Astrocyte (in vitro differentiated cells and primary cell): ENCODE measurements around the gene CHMP1A. TPM values are rescaled to one million over a fixed set of nuclear protein-coding genes. Genes with fewer than 3 reads are reported as not detected.

Source experiments
- DNase-seq: peaks from one replicate; pipeline ENCODE4 v3.0.0-alpha.2; 2010; ENCODE audit warnings: low read depth
- FAIRE-seq: peaks from 2 replicates; lab custom pipeline; 2011; peaks lifted over from hg19 to GRCh38; lab: Jason Lieb, UNC
- H2AFZ ChIP-seq: 2 replicates; pipeline ENCODE4 v1.6.0; 2012; ENCODE audit warnings: low read depth, low read length, inconsistent platforms
- H3K27ac ChIP-seq: 2 replicates; pipeline ENCODE4 v1.5.1; 2011; ENCODE audit warnings: low read depth, low read length, inconsistent platforms
- H3K27me3 ChIP-seq: 2 replicates; pipeline ENCODE4 v1.6.0; 2011; ENCODE audit warnings: low read length, inconsistent platforms; ENCODE audit not compliant: insufficient read depth
- H3K36me3 ChIP-seq: 2 replicates; pipeline ENCODE4 v1.5.1; 2011; ENCODE audit warnings: low read length, inconsistent platforms; ENCODE audit not compliant: insufficient read depth
- H3K4me1 ChIP-seq: 2 replicates; pipeline ENCODE4 v1.5.1; 2011; ENCODE audit warnings: low read length, inconsistent platforms; ENCODE audit not compliant: insufficient read depth
- H3K4me2 ChIP-seq: 2 replicates; pipeline ENCODE4 v1.6.0; 2012; ENCODE audit warnings: low read length, inconsistent platforms
- H3K4me3 ChIP-seq: 2 replicates; pipeline ENCODE4 v1.5.1; 2011; ENCODE audit warnings: low read depth, mild to moderate bottlenecking, low read length, inconsistent platforms; ENCODE audit not compliant: insufficient read depth
- H3K79me2 ChIP-seq: 2 replicates; pipeline ENCODE4 v1.6.0; 2012; ENCODE audit warnings: mild to moderate bottlenecking, low read length, inconsistent platforms; ENCODE audit not compliant: insufficient read depth
- H3K9ac ChIP-seq: 2 replicates; pipeline ENCODE4 v1.6.0; 2012; ENCODE audit warnings: mild to moderate bottlenecking, low read length, inconsistent platforms
- H3K9me3 ChIP-seq: 2 replicates; pipeline ENCODE4 v1.5.1; 2012; ENCODE audit warnings: low read depth, mild to moderate bottlenecking, low read length, inconsistent platforms; ENCODE audit not compliant: insufficient read depth
- H4K20me1 ChIP-seq: 2 replicates; pipeline ENCODE4 v1.6.0; 2012; ENCODE audit warnings: low read length, inconsistent platforms; ENCODE audit not compliant: insufficient read depth
- H3K27ac Mint-ChIP-seq: one replicate; pipeline ENCODE4 v1.8.0; 2021; ENCODE audit warnings: mild to moderate bottlenecking, mixed read lengths; ENCODE audit not compliant: unreplicated experiment
- H3K27me3 Mint-ChIP-seq: one replicate; pipeline ENCODE4 v1.8.0; 2021; ENCODE audit warnings: low read depth, mixed read lengths; ENCODE audit not compliant: unreplicated experiment
- H3K36me3 Mint-ChIP-seq: one replicate; pipeline ENCODE4 v1.8.0; 2021; ENCODE audit warnings: low read depth, mixed read lengths; ENCODE audit not compliant: unreplicated experiment
- H3K4me1 Mint-ChIP-seq: one replicate; pipeline ENCODE4 v1.8.0; 2021; ENCODE audit warnings: low read depth, mixed read lengths; ENCODE audit not compliant: unreplicated experiment
- H3K4me3 Mint-ChIP-seq: one replicate; pipeline ENCODE4 v1.8.0; 2021; ENCODE audit warnings: mild to moderate bottlenecking, moderate library complexity, mixed read lengths; ENCODE audit not compliant: unreplicated experiment
- H3K9me3 Mint-ChIP-seq: one replicate; pipeline ENCODE4 v1.8.0; 2021; ENCODE audit warnings: mild to moderate bottlenecking, mixed read lengths; ENCODE audit not compliant: unreplicated experiment
- CTCF ChIP-seq: IDR thresholded peaks from 2 replicates; pipeline ENCODE4 v1.5.1; 2011; ENCODE audit warnings: low read depth, mild to moderate bottlenecking, inconsistent platforms, low read length, moderate library complexity; ENCODE audit not compliant: insufficient read depth
- EZH2 ChIP-seq: IDR thresholded peaks from 2 replicates; pipeline ENCODE4 v1.6.1; 2012; ENCODE audit warnings: mild to moderate bottlenecking, low read length, inconsistent platforms; ENCODE audit not compliant: insufficient read depth
- total RNA-seq: library from RNA; stranded (reverse); gene quantifications from 2 replicates; pipeline ENCODE4 v1.2.1, GENCODE V29; 2021

Gene CHMP1A
- total RNA-seq, 1 donor from 2014 or later = 85.7 TPM

- Histone ChIP-seq H3K4me2 (no peak overlapping the region), H4K20me1 (peaks cover 39% of the 10 kb centered on the region), H3K9ac (no peak overlapping the region), H3K4me3 (no peak overlapping the region), H3K79me2 (peaks cover 5% of the 10 kb centered on the region), H3K27ac (no peak overlapping the region), H3K36me3 (peaks cover 12% of the 10 kb centered on the region), H3K27me3 (no peaks in the 10 kb centered on the region), H3K4me1 (no peaks in the 10 kb centered on the region), H3K9me3 (no peaks in the 10 kb centered on the region), H2AFZ (no peak overlapping the region)
- H3K27ac Mint-ChIP-seq = no peak overlapping the region
- H3K4me1 Mint-ChIP-seq = no peaks in the 10 kb centered on the region
- peaks cover 15% of the 10 kb centered on the region for H3K36me3 Mint-ChIP-seq
- no peaks in the 10 kb centered on the region for H3K9me3 Mint-ChIP-seq
- no peak overlapping the region for H3K4me3 Mint-ChIP-seq
- DNase-seq (no peak), FAIRE-seq (no peak)
- H3K27me3 Mint-ChIP-seq = no peaks in the 10 kb centered on the region
- TF ChIP-seq EZH2 (no peak), CTCF (no peak)
Observed at GRCh38 chr16:89693931-89694783, 36.6 kb upstream of the CHMP1A start.

- H3K4me3 ChIP-seq = no peak overlapping the region
- H3K27ac ChIP-seq = no peak overlapping the region
- H3K36me3 ChIP-seq = peaks cover 12% of the 10 kb centered on the region
- H3K27ac Mint-ChIP-seq = no peak overlapping the region
- no peak overlapping the region for H3K4me2 ChIP-seq
- no peak overlapping the region for H3K9ac ChIP-seq
- H3K4me3 Mint-ChIP-seq = no peak overlapping the region
- H3K9me3 ChIP-seq = no peaks in the 10 kb centered on the region
- FAIRE-seq = no peak
- H3K27me3 Mint-ChIP-seq = no peaks in the 10 kb centered on the region
- no peaks in the 10 kb centered on the region for H3K4me1 Mint-ChIP-seq
- H3K4me1 ChIP-seq = no peaks in the 10 kb centered on the region
- no peak for DNase-seq
- peaks cover 36% of the 10 kb centered on the region for H4K20me1 ChIP-seq
- H2AFZ ChIP-seq = no peak overlapping the region
- H3K36me3 Mint-ChIP-seq = peaks cover 10% of the 10 kb centered on the region
- no peaks in the 10 kb centered on the region for H3K9me3 Mint-ChIP-seq
- H3K27me3 ChIP-seq = no peaks in the 10 kb centered on the region
- TF ChIP-seq CTCF (no peak), EZH2 (no peak)
- H3K79me2 ChIP-seq = peaks cover 12% of the 10 kb centered on the region
Observed at GRCh38 chr16:89693289-89693731, 35.8 kb upstream of the CHMP1A start.
